Measurements from ENCODE around the gene ZNF503. TPM values are rescaled to one million over a fixed set of nuclear protein-coding genes. Genes with fewer than 3 reads are reported as not detected.

Gene ZNF503
- total and polyA plus RNA-seq, 10 of the 15 experiments (the other 5 are each of a cell fraction or from before 2014, with no cell fraction given): 0.05 to 1.1 (median 0.11) TPM; not detected in 1

- TF ChIP-seq POU2F2 (IDR thresholded peaks at IDR 0.05; ENCODE audit: borderline replicate concordance, low read depth, low read length) (no peak), ATF7 (IDR thresholded peaks at IDR 0.05; ENCODE audit: low read depth) (no peak), ZNF217 (IDR thresholded peaks at IDR 0.05) (no peak), TCF3 (IDR thresholded peaks at IDR 0.05; ENCODE audit: borderline replicate concordance, insufficient read depth, low read depth, low read length) (no peak), PAX8 (IDR thresholded peaks at IDR 0.05) (no peak)
Measured at GRCh38 chr10:75392271-75392670, 9.3 kb downstream of the ZNF503 start (continued).

GRCh38 chr10:75390178-75390577 is 11.4 kb downstream of the ZNF503 start:
- Histone ChIP-seq H3K36me3 (ENCODE audit: control insufficient read depth in 2 of 2, insufficient read depth in 2 of 2, low read length in 1 of 2) (no peaks in the 10 kb centered on the region), H3K9ac (ENCODE audit: control insufficient read depth, insufficient read depth, low read length) (no peak overlapping the region), H3K9me3 (replicated peaks; ENCODE audit: control insufficient read depth, insufficient read depth, low read length) (no peaks in the 10 kb centered on the region), H3K4me1 (ENCODE audit: control insufficient read depth, insufficient read depth, low read length) (no peaks in the 10 kb centered on the region), H4K20me1 (ENCODE audit: control insufficient read depth, insufficient read depth) (no peaks in the 10 kb centered on the region; the same call in none of the 2 replicates), H3K4me2 (ENCODE audit: control insufficient read depth, insufficient read depth) (no peak overlapping the region), H2AFZ (ENCODE audit: control insufficient read depth, low read depth, low read length) (no peak overlapping the region), H3K4me3 (no peak overlapping the region), H3K79me2 (ENCODE audit: control insufficient read depth, insufficient read depth, low read length) (no peaks in the 10 kb centered on the region), H3K27ac (ENCODE audit: control insufficient read depth, insufficient read depth) (no peak overlapping the region), H3K27me3 (replicated peaks in 1 of 2; ENCODE audit: control insufficient read depth in 2 of 2, insufficient read depth in 2 of 2, low read length in 1 of 2) (peaks cover 0 to 5% of the 10 kb centered on the region in 2 experiments; a peak in 2 of 4 replicates)
- no peak for FAIRE-seq
- CTCF ChIA-PET: interaction anchor here (0.6 kb wide), 1 partner anchor 612 kb away, joined by 3 read pairs; no protein-coding TSS in a partner anchor
- SMC1A ChIA-PET (ENCODE audit: uncharacterized antibody, unreplicated experiment): no interaction called here
- in situ Hi-C loops (cut with MboI): loop anchor here (25.0 kb wide), 2 partner anchors 647 to 1147 kb away; no protein-coding TSS in a partner anchor
- no peak for ATAC-seq
- RAD21 ChIA-PET (ENCODE audit: unreplicated experiment): interaction anchor here (0.7 kb wide), 1 partner anchor 199 kb away, joined by 3 read pairs; no protein-coding TSS in a partner anchor
- intact Hi-C loops (cut with micrococcal nuclease; ENCODE audit: unreplicated experiment): no loop called here
- no peak for DNase-seq (ENCODE audit: low read depth, low spot score)
- no TSS peak for BruUV-seq (replicated peaks)
- POLR2A ChIA-PET: no interaction called here
- TF ChIP-seq SUPT20H (IDR thresholded peaks at IDR 0.05; ENCODE audit: borderline replicate concordance, control insufficient read depth, low read depth, low read length) (no peak), ATF2 (IDR thresholded peaks at IDR 0.05; ENCODE audit: low read length) (no peak), ZZZ3 (IDR thresholded peaks at IDR 0.05; ENCODE audit: control insufficient read depth, insufficient read length, low read depth) (no peak), FOXK2 (IDR thresholded peaks at IDR 0.05) (no peak), ZBTB11 (CRISPR knock-in tag; IDR thresholded peaks at IDR 0.05) (no peak), CUX1 (IDR thresholded peaks at IDR 0.05; ENCODE audit: insufficient replicate concordance, low read depth, low read length) (no peak), RELA (IDR thresholded peaks at IDR 0.05; ENCODE audit: borderline replicate concordance, partially characterized antibody) (no peak), ZNF622 (IDR thresholded peaks at IDR 0.05) (no peak), ASH2L (IDR thresholded peaks at IDR 0.05; ENCODE audit: borderline replicate concordance, low read depth) (no peak)

All from GM12878 (cell line).